GM23248 (cell line): Measurements from ENCODE around the gene SAFB2. TPM values are rescaled to one million over a fixed set of nuclear protein-coding genes. Genes with fewer than 3 reads are reported as not detected.

Experiments
- DNase-seq: peaks from one replicate; pipeline ENCODE4 v3.0.0-alpha.2; 2015
- H2AFZ ChIP-seq: fragments of 200-600 bp; sonication (generic); 2 replicates; pipeline ENCODE4 v1.6.1; 2016; ENCODE audit warnings: antibody characterized with exemption
- H3F3A ChIP-seq: fragments of 200-600 bp; sonication (generic); 2 replicates; pipeline ENCODE4 v1.6.1; 2016; ENCODE audit warnings: mild to moderate bottlenecking, antibody characterized with exemption, mixed run types; ENCODE audit not compliant: insufficient read depth
- H3K27ac ChIP-seq: fragments of 200-600 bp; sonication (generic); 2 replicates; pipeline ENCODE4 v1.5.1; 2016; ENCODE audit warnings: mild to moderate bottlenecking
- H3K27me3 ChIP-seq: fragments of 200-600 bp; sonication (generic); replicated peaks from 2 replicates; pipeline ENCODE4 v1.6.1; 2016; ENCODE audit warnings: mild to moderate bottlenecking; ENCODE audit not compliant: insufficient read depth
- H3K36me3 ChIP-seq: fragments of 200-600 bp; sonication (generic); 2 replicates; pipeline ENCODE4 v1.6.1; 2016; ENCODE audit warnings: low read depth, mild to moderate bottlenecking
- H3K4me1 ChIP-seq: fragments of 200-600 bp; sonication (generic); 2 replicates; pipeline ENCODE4 v1.6.1; 2016; ENCODE audit warnings: mild to moderate bottlenecking; ENCODE audit not compliant: insufficient read depth
- H3K4me2 ChIP-seq: fragments of 200-600 bp; sonication (generic); one replicate; pipeline ENCODE4 v1.6.1; 2016; ENCODE audit warnings: mild to moderate bottlenecking; ENCODE audit not compliant: unreplicated experiment
- H3K4me3 ChIP-seq: fragments of 200-600 bp; sonication (generic); 2 replicates; pipeline ENCODE4 v1.5.1; 2016; ENCODE audit warnings: mild to moderate bottlenecking
- H3K79me2 ChIP-seq: fragments of 200-600 bp; sonication (generic); 2 replicates; pipeline ENCODE4 v1.6.1; 2016; ENCODE audit warnings: mild to moderate bottlenecking; ENCODE audit not compliant: insufficient read depth
- H3K9ac ChIP-seq: fragments of 200-600 bp; sonication (generic); 2 replicates; pipeline ENCODE4 v1.6.1; 2016; ENCODE audit warnings: mild to moderate bottlenecking
- H3K9me2 ChIP-seq: fragments of 200-600 bp; sonication (generic); 2 replicates; pipeline ENCODE4 v1.6.1; 2016; ENCODE audit warnings: mixed run types, mild to moderate bottlenecking, moderate library complexity; ENCODE audit not compliant: insufficient read depth
- H3K9me3 ChIP-seq: fragments of 200-600 bp; sonication (generic); one replicate; pipeline ENCODE4 v1.6.1; 2017; ENCODE audit warnings: low read depth
- H4K20me1 ChIP-seq: fragments of 200-600 bp; sonication (generic); 2 replicates; pipeline ENCODE4 v1.6.0; 2016; ENCODE audit not compliant: insufficient read depth
- EZH2 ChIP-seq: fragments of 200-600 bp; sonication (generic); IDR thresholded peaks from 2 replicates; pipeline ENCODE4 v1.6.1; 2018; ENCODE audit warnings: antibody characterized with exemption, mild to moderate bottlenecking; ENCODE audit not compliant: insufficient read depth, poor library complexity, severe bottlenecking
- EZH2phosphoT487 ChIP-seq: fragments of 200-600 bp; sonication (generic); IDR thresholded peaks from 2 replicates; pipeline ENCODE4 v1.6.1; 2018; ENCODE audit warnings: antibody characterized with exemption, moderate library complexity, mild to moderate bottlenecking, low read depth; ENCODE audit not compliant: insufficient read depth
- WGBS, 2 experiments: methylation state at CpG; one replicate each; pipeline ENCODE4 v1.1.6; 2015 to 2017; ENCODE audit warnings: low lambda C conversion rate in 2 of 2, low coverage in 1 of 2; ENCODE audit errors: missing lambda C conversion rate in 2 of 2; 5-methylcytosine and 5-hydroxymethylcytosine counted together
- in situ Hi-C: fragments of 300-500 bp; cut with MboI; formaldehyde crosslinking; loops from 2 replicates; pipeline ENCODE4 v1.15.0; 2020
- polyA plus RNA-seq: library from polyadenylated mRNA; unstranded; fragments of >200 nt; fragmentation: Nextera tagmentation; extraction: Ambion mirVana; gene quantifications from 2 replicates; pipeline ENCODE4 v1.2.1, GENCODE V29; 2016
- total RNA-seq: library from RNA; depleted of rRNA; stranded (reverse); fragments of >200 nt; shearing (Covaris generic); gene quantifications from 2 replicates; pipeline ENCODE4 v1.2.3, GENCODE V29; 2014

Gene SAFB2
- total and polyA plus RNA-seq, 2 experiments from 2014 or later = 17.6 to 37.2 TPM

GRCh38 chr19:5661483-5661882 lies 38.9 kb upstream of the SAFB2 start:
- Histone ChIP-seq H3K27me3 (no peaks in the 10 kb centered on the region), H3K9me3 (no peaks in the 10 kb centered on the region), H3K4me3 (no peak overlapping the region), H3K9ac (no peak overlapping the region), H3K4me1 (peaks cover 7% of the 10 kb centered on the region; the same call in 1 of the 2 replicates), H3K36me3 (peaks cover 53% of the 10 kb centered on the region), H3K27ac (no peak overlapping the region), H3K79me2 (peaks cover 27% of the 10 kb centered on the region), H3F3A (peaks cover 29% of the 10 kb centered on the region), H3K4me2 (no peak overlapping the region), H4K20me1 (no peaks in the 10 kb centered on the region), H2AFZ (no peak overlapping the region), H3K9me2 (no peaks in the 10 kb centered on the region)
- 98% methylated on average over 40 to 42 of the region's 42 CpGs for WGBS, 2 experiments
- DNase-seq = no peak
- in situ Hi-C loops = no loop called here
- TF ChIP-seq EZH2phosphoT487 = no peak
- no peak for TF ChIP-seq EZH2

GRCh38 chr19:5655412-5655811 lies 32.8 kb upstream of the SAFB2 start:
- peaks cover 51% of the 10 kb centered on the region for H3K79me2 ChIP-seq
- H3K4me1 ChIP-seq = no peaks in the 10 kb centered on the region
- H3F3A ChIP-seq = 0 out of 2 replicates have a peak, but pooled peaks cover 5% of the 10 kb centered on the region
- H4K20me1 ChIP-seq = no peaks in the 10 kb centered on the region
- in situ Hi-C loops = no loop called here
- no peak overlapping the region for H3K4me3 ChIP-seq
- no peaks in the 10 kb centered on the region for H3K9me2 ChIP-seq
- H3K4me2 ChIP-seq = no peak overlapping the region
- no peaks in the 10 kb centered on the region for H3K27me3 ChIP-seq
- 69 to 72% methylated on average over 5 of the region's 5 CpGs for WGBS, 2 experiments
- no peaks in the 10 kb centered on the region for H3K9me3 ChIP-seq
- no peak overlapping the region for H3K9ac ChIP-seq
- no peak overlapping the region for H2AFZ ChIP-seq
- DNase-seq = no peak
- TF ChIP-seq EZH2phosphoT487 (no peak), EZH2 (no peak)
- H3K36me3 ChIP-seq = peaks cover 72% of the 10 kb centered on the region
- H3K27ac ChIP-seq = no peak overlapping the region

- H3F3A ChIP-seq = 0 out of 2 replicates have a peak, but pooled peaks cover 5% of the 10 kb centered on the region
- H3K79me2 ChIP-seq = peaks cover 56% of the 10 kb centered on the region
- TF ChIP-seq EZH2 = no peak
- no peak for TF ChIP-seq EZH2phosphoT487
- no peaks in the 10 kb centered on the region for H4K20me1 ChIP-seq
- no peaks in the 10 kb centered on the region for H3K9me3 ChIP-seq
- no peak overlapping the region for H3K9ac ChIP-seq
- H3K9me2 ChIP-seq = no peaks in the 10 kb centered on the region
- H3K4me1 ChIP-seq = no peaks in the 10 kb centered on the region
- no peak overlapping the region for H2AFZ ChIP-seq
- no peaks in the 10 kb centered on the region for H3K27me3 ChIP-seq
- in situ Hi-C loops = no loop called here
- H3K4me3 ChIP-seq = no peak overlapping the region
- 98% methylated on average over 5 of the region's 5 CpGs for WGBS, 2 experiments
- no peak overlapping the region for H3K27ac ChIP-seq
- no peak for DNase-seq
- H3K36me3 ChIP-seq = peaks cover 73% of the 10 kb centered on the region
- no peak overlapping the region for H3K4me2 ChIP-seq
Observed at GRCh38 chr19:5654931-5655330, 32.4 kb upstream of the SAFB2 start.

- Histone ChIP-seq H3K36me3 (peaks cover 74% of the 10 kb centered on the region), H3K9ac (no peak overlapping the region), H3F3A (0 out of 2 replicates have a peak, but pooled peaks cover 5% of the 10 kb centered on the region), H4K20me1 (no peaks in the 10 kb centered on the region; the same call in 1 of the 2 replicates), H3K9me3 (no peaks in the 10 kb centered on the region), H3K4me2 (no peak overlapping the region), H2AFZ (no peak overlapping the region), H3K27me3 (no peaks in the 10 kb centered on the region), H3K79me2 (peaks cover 60% of the 10 kb centered on the region), H3K4me3 (no peak overlapping the region), H3K4me1 (no peaks in the 10 kb centered on the region), H3K9me2 (no peaks in the 10 kb centered on the region), H3K27ac (no peak overlapping the region)
- DNase-seq = no peak
- TF ChIP-seq EZH2 (no peak), EZH2phosphoT487 (no peak)
- WGBS, 2 experiments = 81 to 85% methylated on average over 10 of the region's 10 CpGs
- in situ Hi-C loops = no loop called here
Observed at GRCh38 chr19:5652261-5652660, 29.7 kb upstream of the SAFB2 start.

- H3K27me3 ChIP-seq = no peaks in the 10 kb centered on the region
- H4K20me1 ChIP-seq = no peaks in the 10 kb centered on the region; the same call in 1 of the 2 replicates
- 0 out of 2 replicates have a peak, but pooled peaks cover 5% of the 10 kb centered on the region for H3F3A ChIP-seq
- 93 to 95% methylated on average over 5 of the region's 5 CpGs for WGBS, 2 experiments
- TF ChIP-seq EZH2phosphoT487 = no peak
- TF ChIP-seq EZH2 = no peak
- H3K4me2 ChIP-seq = no peak overlapping the region
- no peak overlapping the region for H3K4me3 ChIP-seq
- in situ Hi-C loops = no loop called here
- no peaks in the 10 kb centered on the region for H3K9me2 ChIP-seq
- no peak overlapping the region for H2AFZ ChIP-seq
- no peak for DNase-seq
- no peak overlapping the region for H3K27ac ChIP-seq
- H3K79me2 ChIP-seq = peaks cover 65% of the 10 kb centered on the region
- H3K9me3 ChIP-seq = no peaks in the 10 kb centered on the region
- H3K4me1 ChIP-seq = no peaks in the 10 kb centered on the region
- no peak overlapping the region for H3K9ac ChIP-seq
- peaks cover 73% of the 10 kb centered on the region for H3K36me3 ChIP-seq
Observed at GRCh38 chr19:5651361-5651760, 28.8 kb upstream of the SAFB2 start.
